Muscle layer of colon (tissue), 2 donors: Measurements from ENCODE around the gene LSM8.

Source experiments
- H3K27ac ChIP-seq: one replicate; pipeline ENCODE4 v1.7.0; 2013; ENCODE audit warnings: low read depth, mild to moderate bottlenecking, low read length, moderate library complexity
- H3K27me3 ChIP-seq, 2 donors: one replicate each; pipeline ENCODE4 v1.7.0; 2013; ENCODE audit warnings: low read length in 2 of 2, mild to moderate bottlenecking in 2 of 2; ENCODE audit not compliant: insufficient read depth in 2 of 2, control insufficient read depth in 1 of 2
- H3K36me3 ChIP-seq: one replicate; pipeline ENCODE4 v1.7.0; 2013; ENCODE audit warnings: mild to moderate bottlenecking, low read length; ENCODE audit not compliant: insufficient read depth
- H3K4me1 ChIP-seq: one replicate; pipeline ENCODE4 v1.7.0; 2013; ENCODE audit warnings: mild to moderate bottlenecking, low read length; ENCODE audit not compliant: insufficient read depth
- H3K4me3 ChIP-seq, 2 donors: one replicate each; pipeline ENCODE4 v1.7.0; 2013; ENCODE audit warnings: low read length in 2 of 2, low read depth in 1 of 2, mild to moderate bottlenecking in 1 of 2, moderate library complexity in 1 of 2
- H3K9ac ChIP-seq: one replicate; pipeline ENCODE4 v1.7.0; 2013; ENCODE audit warnings: low read length
- H3K9me3 ChIP-seq: one replicate; pipeline ENCODE4 v1.7.0; 2013; ENCODE audit warnings: mild to moderate bottlenecking, low read length
- donor health status: abdominal sarcoma.
- donor health status: Adenocarcinoma of cecum.

Gene LSM8

GRCh38 chr7:118175740-118176139 is 8.2 kb upstream of the LSM8 start:
- Histone ChIP-seq H3K27ac (no peak overlapping the region), H3K4me1 (no peaks in the 10 kb centered on the region), H3K9me3 (no peaks in the 10 kb centered on the region), H3K4me3 (no peak overlapping the region), H3K27me3 (no peaks in the 10 kb centered on the region), H3K36me3 (no peaks in the 10 kb centered on the region), H3K9ac (no peak overlapping the region)

GRCh38 chr7:118179191-118179590 is 4.8 kb upstream of the LSM8 start:
- H3K27ac ChIP-seq: no peak overlapping the region
- H3K9ac ChIP-seq: no peak overlapping the region
- no peaks in the 10 kb centered on the region for H3K27me3 ChIP-seq
- H3K4me3 ChIP-seq: no peak overlapping the region
- H3K9me3 ChIP-seq: no peaks in the 10 kb centered on the region
- H3K4me1 ChIP-seq: peaks cover 6% of the 10 kb centered on the region
- no peaks in the 10 kb centered on the region for H3K36me3 ChIP-seq

GRCh38 chr7:118182593-118183427 is 1.2 kb upstream of the LSM8 start:
- Histone ChIP-seq H3K9ac (peak overlapping the region; percentile 94), H3K9me3 (no peaks in the 10 kb centered on the region), H3K27ac (peak overlapping the region; percentile 52), H3K36me3 (peaks cover under 1% of the 10 kb centered on the region), H3K4me3 (peak overlapping the region; percentile 69 to 99), H3K27me3 (no peaks in the 10 kb centered on the region), H3K4me1 (peaks cover 25% of the 10 kb centered on the region)

- peak overlapping the region; percentile 52 for H3K27ac ChIP-seq
- peak overlapping the region; percentile 69 to 99 for H3K4me3 ChIP-seq
- peaks cover 6% of the 10 kb centered on the region for H3K36me3 ChIP-seq
- peaks cover 25% of the 10 kb centered on the region for H3K4me1 ChIP-seq
- peak overlapping the region; percentile 94 for H3K9ac ChIP-seq
- no peaks in the 10 kb centered on the region for H3K9me3 ChIP-seq
- no peaks in the 10 kb centered on the region for H3K27me3 ChIP-seq
Measured at GRCh38 chr7:118183428-118183785, 557 bp upstream of the LSM8 start.

GRCh38 chr7:118184565-118184940 is 589 bp downstream of the LSM8 start:
- Histone ChIP-seq H3K27ac (peak overlapping the region; percentile 52), H3K36me3 (peaks cover 6% of the 10 kb centered on the region), H3K4me3 (peak overlapping the region; percentile 69 to 99), H3K9ac (peak overlapping the region; percentile 94), H3K9me3 (no peaks in the 10 kb centered on the region), H3K4me1 (peaks cover 25% of the 10 kb centered on the region), H3K27me3 (no peaks in the 10 kb centered on the region)

GRCh38 chr7:118185163-118185860 is 1.3 kb downstream of the LSM8 start:
- Histone ChIP-seq H3K9me3 (no peaks in the 10 kb centered on the region), H3K27me3 (no peaks in the 10 kb centered on the region), H3K36me3 (peaks cover 6% of the 10 kb centered on the region), H3K9ac (peak overlapping the region; percentile 94), H3K4me3 (peak overlapping the region in 1 of 2 donors; percentile 99), H3K4me1 (peaks cover 25% of the 10 kb centered on the region), H3K27ac (no peak overlapping the region)

GRCh38 chr7:118186501-118186900 is 2.5 kb downstream of the LSM8 start:
- Histone ChIP-seq H3K36me3 (peaks cover 6% of the 10 kb centered on the region), H3K4me3 (no peak overlapping the region), H3K27ac (no peak overlapping the region), H3K9me3 (no peaks in the 10 kb centered on the region), H3K4me1 (peaks cover 25% of the 10 kb centered on the region), H3K9ac (no peak overlapping the region), H3K27me3 (no peaks in the 10 kb centered on the region)

- no peak overlapping the region for H3K9ac ChIP-seq
- H3K9me3 ChIP-seq: no peaks in the 10 kb centered on the region
- H3K27me3 ChIP-seq: no peaks in the 10 kb centered on the region
- no peak overlapping the region for H3K27ac ChIP-seq
- no peak overlapping the region for H3K4me3 ChIP-seq
- peaks cover 4% of the 10 kb centered on the region for H3K36me3 ChIP-seq
- H3K4me1 ChIP-seq: no peaks in the 10 kb centered on the region
Measured at GRCh38 chr7:118194571-118194970, 10.6 kb downstream of the LSM8 start.

GRCh38 chr7:118195837-118196474 is 12.0 kb downstream of the LSM8 start:
- no peak overlapping the region for H3K27ac ChIP-seq
- no peak overlapping the region for H3K4me3 ChIP-seq
- no peak overlapping the region for H3K9ac ChIP-seq
- H3K27me3 ChIP-seq: no peaks in the 10 kb centered on the region
- no peaks in the 10 kb centered on the region for H3K4me1 ChIP-seq
- H3K9me3 ChIP-seq: no peaks in the 10 kb centered on the region
- peaks cover 4% of the 10 kb centered on the region for H3K36me3 ChIP-seq

- Histone ChIP-seq H3K9me3 (no peaks in the 10 kb centered on the region), H3K27ac (no peak overlapping the region), H3K27me3 (no peaks in the 10 kb centered on the region), H3K9ac (no peak overlapping the region), H3K36me3 (no peaks in the 10 kb centered on the region), H3K4me3 (no peak overlapping the region), H3K4me1 (no peaks in the 10 kb centered on the region)
Measured at GRCh38 chr7:118202061-118202460, 18.1 kb downstream of the LSM8 start.

- no peaks in the 10 kb centered on the region for H3K4me1 ChIP-seq
- peak overlapping the region; percentile 75 to 86 for H3K4me3 ChIP-seq
- no peaks in the 10 kb centered on the region for H3K27me3 ChIP-seq
- peak overlapping the region; percentile 54 for H3K27ac ChIP-seq
- H3K9me3 ChIP-seq: no peaks in the 10 kb centered on the region
- no peaks in the 10 kb centered on the region for H3K36me3 ChIP-seq
- H3K9ac ChIP-seq: peak overlapping the region; percentile 55
Measured at GRCh38 chr7:118214051-118214832, 30.3 kb downstream of the LSM8 start.
